Osteocyte (in vitro differentiated cells): ENCODE data around the gene C19orf38. TPM values are rescaled to one million over a fixed set of nuclear protein-coding genes. Genes with fewer than 3 reads are reported as not detected.
"Not testable (repeated sequence)": the region's sequence is repeated elsewhere in the genome, so short reads cannot be mapped to it uniquely, and the experiment has no call there.

Experiments
- DNase-seq: peaks from one replicate; pipeline ENCODE4 v3.0.0; 2021; ENCODE audit warnings: mixed read lengths; ENCODE audit not compliant: unreplicated experiment; ENCODE audit errors: extremely low spot score
- H3K27ac Mint-ChIP-seq: one replicate; pipeline ENCODE4 v1.8.0; 2021; ENCODE audit warnings: mild to moderate bottlenecking, mixed read lengths; ENCODE audit not compliant: unreplicated experiment
- H3K27me3 Mint-ChIP-seq: one replicate; pipeline ENCODE4 v1.8.0; 2021; ENCODE audit warnings: mixed read lengths; ENCODE audit not compliant: unreplicated experiment
- H3K36me3 Mint-ChIP-seq: one replicate; pipeline ENCODE4 v1.8.0; 2021; ENCODE audit warnings: mixed read lengths; ENCODE audit not compliant: unreplicated experiment
- H3K4me1 Mint-ChIP-seq: one replicate; pipeline ENCODE4 v1.8.0; 2021; ENCODE audit warnings: mixed read lengths; ENCODE audit not compliant: unreplicated experiment
- H3K4me3 Mint-ChIP-seq: one replicate; pipeline ENCODE4 v1.8.0; 2021; ENCODE audit warnings: mild to moderate bottlenecking, moderate library complexity, mixed read lengths; ENCODE audit not compliant: unreplicated experiment
- H3K9me3 Mint-ChIP-seq: one replicate; pipeline ENCODE4 v1.8.0; 2021; ENCODE audit warnings: mixed read lengths; ENCODE audit not compliant: unreplicated experiment
- total RNA-seq: library from RNA; stranded (reverse); gene quantifications from 2 replicates; pipeline ENCODE4 v1.2.1, GENCODE V29; 2021
- TF ChIP-seq, protein P1 (sequence below): fragments of 200-600 bp; sonication (generic); IDR thresholded peaks from 2 replicates; pipeline ENCODE4 v1.5.0; 2021; ENCODE audit warnings: antibody characterized with exemption, mild to moderate bottlenecking, moderate library complexity

The C19orf38 gene
- total RNA-seq, 1 donor from 2014 or later = 0.27 TPM

DNA sequence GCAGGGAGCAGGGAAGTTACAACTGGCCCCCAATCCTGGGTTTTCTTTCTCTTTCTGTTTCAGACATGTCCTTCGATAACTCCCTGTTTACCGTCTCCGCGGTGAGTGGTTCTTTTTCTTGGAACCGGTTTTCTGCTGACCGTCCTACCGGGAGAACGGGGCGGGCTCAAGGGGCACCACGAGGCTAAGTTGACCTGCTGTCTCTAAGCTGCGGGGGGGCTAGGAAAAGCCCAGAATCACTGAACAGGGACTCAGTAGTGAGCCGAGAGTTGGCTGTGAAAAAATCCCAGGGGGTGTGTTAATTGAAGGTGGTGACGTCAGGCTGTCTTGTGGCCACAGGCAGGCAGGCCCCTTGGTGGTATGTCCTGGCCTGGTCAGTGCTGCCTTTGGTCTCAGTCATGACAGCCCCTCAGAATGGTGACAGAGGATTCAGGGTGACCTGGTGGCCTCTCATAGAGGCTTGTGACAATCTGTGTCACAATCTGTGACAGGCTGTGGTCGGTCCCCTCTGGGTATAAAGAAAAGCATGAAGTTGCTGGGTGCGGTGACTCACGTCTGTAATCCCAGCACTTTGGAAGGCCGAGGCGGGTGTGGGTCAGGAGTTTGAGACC lies 15.0 kb downstream of the C19orf38 start:
- Mint-ChIP-seq H3K9me3 (no peaks in the 10 kb centered on the region), H3K36me3 (no peaks in the 10 kb centered on the region), H3K4me1 (peaks cover 15% of the 10 kb centered on the region), H3K4me3 (no peak overlapping the region), H3K27ac (peak overlapping the region; percentile 65), H3K27me3 (no peaks in the 10 kb centered on the region)
- TF ChIP-seq, protein P1, sequence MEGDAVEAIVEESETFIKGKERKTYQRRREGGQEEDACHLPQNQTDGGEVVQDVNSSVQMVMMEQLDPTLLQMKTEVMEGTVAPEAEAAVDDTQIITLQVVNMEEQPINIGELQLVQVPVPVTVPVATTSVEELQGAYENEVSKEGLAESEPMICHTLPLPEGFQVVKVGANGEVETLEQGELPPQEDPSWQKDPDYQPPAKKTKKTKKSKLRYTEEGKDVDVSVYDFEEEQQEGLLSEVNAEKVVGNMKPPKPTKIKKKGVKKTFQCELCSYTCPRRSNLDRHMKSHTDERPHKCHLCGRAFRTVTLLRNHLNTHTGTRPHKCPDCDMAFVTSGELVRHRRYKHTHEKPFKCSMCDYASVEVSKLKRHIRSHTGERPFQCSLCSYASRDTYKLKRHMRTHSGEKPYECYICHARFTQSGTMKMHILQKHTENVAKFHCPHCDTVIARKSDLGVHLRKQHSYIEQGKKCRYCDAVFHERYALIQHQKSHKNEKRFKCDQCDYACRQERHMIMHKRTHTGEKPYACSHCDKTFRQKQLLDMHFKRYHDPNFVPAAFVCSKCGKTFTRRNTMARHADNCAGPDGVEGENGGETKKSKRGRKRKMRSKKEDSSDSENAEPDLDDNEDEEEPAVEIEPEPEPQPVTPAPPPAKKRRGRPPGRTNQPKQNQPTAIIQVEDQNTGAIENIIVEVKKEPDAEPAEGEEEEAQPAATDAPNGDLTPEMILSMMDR = no peak
- DNase-seq = no peak

DNA sequence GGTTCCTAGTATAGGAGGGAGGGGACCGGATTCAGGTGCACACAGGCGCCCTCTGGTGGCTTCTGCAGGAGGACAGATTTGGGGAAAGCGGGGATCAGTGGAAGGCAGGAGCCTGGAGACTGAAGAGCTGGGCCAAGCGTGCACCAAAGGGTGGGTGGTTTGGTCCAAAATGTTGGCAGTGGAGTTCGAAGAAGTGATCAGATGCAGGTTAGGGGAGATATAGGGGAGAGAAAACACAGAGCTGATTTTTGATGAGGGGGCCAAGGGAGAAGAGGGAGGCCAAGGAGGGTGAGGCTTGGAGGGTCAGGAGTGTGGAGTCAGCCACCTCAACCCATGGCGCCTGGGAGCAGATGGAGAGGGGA lies 16.3 kb downstream of the C19orf38 start:
- DNase-seq = peak; percentile 95
- Mint-ChIP-seq H3K4me1 (peaks cover 15% of the 10 kb centered on the region), H3K27ac (peak overlapping the region; percentile 36), H3K36me3 (no peaks in the 10 kb centered on the region), H3K27me3 (no peaks in the 10 kb centered on the region), H3K4me3 (peak overlapping the region; percentile 44), H3K9me3 (no peaks in the 10 kb centered on the region)
- TF ChIP-seq, protein P1 = peak; percentile 94

DNA sequence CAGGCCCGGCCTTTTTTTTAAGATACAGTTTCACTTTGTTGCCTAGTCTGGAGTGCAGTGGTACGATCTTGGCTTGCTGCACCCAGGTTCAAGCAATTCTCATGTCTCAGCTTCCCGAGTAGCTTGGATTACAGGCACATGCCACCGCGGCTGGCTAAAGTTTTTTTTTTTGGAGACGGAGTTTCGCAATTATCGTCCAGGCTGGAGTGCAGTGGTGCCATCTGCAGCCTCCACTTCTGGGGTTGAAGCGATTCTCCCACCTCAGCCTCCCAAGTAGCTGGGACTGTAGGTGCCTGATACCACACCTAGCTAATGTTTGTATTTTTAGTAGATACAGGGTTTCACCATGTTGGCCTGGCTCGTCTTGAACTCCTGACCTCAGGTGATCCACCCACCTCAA lies 18.3 kb downstream of the C19orf38 start:
- Mint-ChIP-seq H3K4me3 (no peak overlapping the region), H3K9me3 (no peaks in the 10 kb centered on the region), H3K36me3 (no peaks in the 10 kb centered on the region), H3K27ac (no peak overlapping the region), H3K4me1 (peaks cover 22% of the 10 kb centered on the region), H3K27me3 (no peaks in the 10 kb centered on the region)
- TF ChIP-seq, protein P1 = no peak
- no peak for DNase-seq

DNA sequence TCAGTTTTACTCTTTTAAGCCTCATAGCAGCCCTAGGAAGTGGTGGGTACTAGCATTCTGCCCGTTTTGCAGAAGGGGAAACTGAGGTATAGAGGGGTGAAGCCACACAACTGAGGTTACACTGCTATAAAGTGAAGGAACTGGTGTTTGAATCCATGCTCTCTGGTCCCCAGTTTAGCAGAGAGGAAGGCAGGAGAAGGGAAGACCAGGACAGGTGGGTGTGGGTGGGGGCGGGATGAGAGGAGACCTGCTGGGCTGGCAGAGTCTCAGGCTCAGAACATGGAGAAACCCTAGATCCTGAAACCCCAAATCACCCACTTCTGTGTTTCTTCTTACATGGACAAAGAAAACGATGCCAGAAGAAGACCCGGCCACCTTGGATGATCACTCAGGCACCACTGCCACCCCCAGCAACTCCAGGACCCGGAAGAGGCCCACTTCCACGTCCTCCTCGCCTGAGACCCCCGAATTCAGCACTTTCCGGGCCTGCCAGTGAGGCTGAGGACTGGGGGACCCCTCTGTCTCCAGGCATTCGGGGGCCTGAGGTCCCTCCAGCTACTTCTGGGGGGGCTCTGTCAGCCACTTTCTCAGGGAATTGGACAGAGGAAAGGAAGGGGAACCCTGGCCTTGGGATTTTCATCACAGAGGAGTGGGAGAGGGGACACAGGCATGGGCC lies 20.8 kb downstream of the C19orf38 start:
- no peaks in the 10 kb centered on the region for H3K27me3 Mint-ChIP-seq
- no peak overlapping the region for H3K27ac Mint-ChIP-seq
- H3K4me1 Mint-ChIP-seq = peaks cover 24% of the 10 kb centered on the region
- TF ChIP-seq, protein P1 = no peak
- no peaks in the 10 kb centered on the region for H3K36me3 Mint-ChIP-seq
- DNase-seq = no peak
- no peaks in the 10 kb centered on the region for H3K9me3 Mint-ChIP-seq
- H3K4me3 Mint-ChIP-seq = no peak overlapping the region

DNA sequence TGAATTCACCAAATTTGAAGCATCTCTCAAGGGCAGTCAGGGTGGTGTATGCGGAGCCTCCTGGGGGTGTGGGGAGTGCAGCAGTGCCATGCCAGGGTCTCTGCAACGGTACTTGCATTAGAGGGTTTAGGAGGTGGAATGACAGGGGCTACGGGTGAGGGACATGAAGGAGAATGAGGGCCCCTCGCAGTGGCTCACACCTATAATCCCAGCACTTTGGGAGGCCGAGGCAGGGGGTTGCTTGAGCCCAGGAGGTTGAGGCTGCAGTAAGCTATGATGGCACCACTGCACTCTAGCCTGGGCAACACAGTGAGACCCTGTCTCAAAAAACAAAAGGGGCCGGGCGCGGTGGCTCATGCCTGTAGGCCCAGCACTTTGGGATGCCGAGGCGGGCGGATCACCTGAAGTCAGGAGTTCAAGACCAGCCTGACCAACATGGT lies 21.7 kb downstream of the C19orf38 start:
- H3K27me3 Mint-ChIP-seq, DNase-seq, H3K36me3 Mint-ChIP-seq, H3K9me3 Mint-ChIP-seq: not testable (repeated sequence)
- peaks cover 19% of the 10 kb centered on the region for H3K4me1 Mint-ChIP-seq
- H3K27ac Mint-ChIP-seq = peak overlapping the region; percentile 94
- peak overlapping the region; percentile 80 for H3K4me3 Mint-ChIP-seq
